ENCODE results near the gene FOXP3.

GRCh38 chrX:49262603-49263002 is 1.9 kb downstream of the FOXP3 start:
- TF ChIP-seq TEAD4 (IDR thresholded peaks at IDR 0.05) (no peak), EP300 (IDR thresholded peaks at IDR 0.05; ENCODE audit: borderline replicate concordance) (no peak), REST (IDR thresholded peaks at IDR 0.05; ENCODE audit: low read depth) (no peak), CEBPB (IDR thresholded peaks at IDR 0.05) (no peak), TAF1 (IDR thresholded peaks at IDR 0.05; ENCODE audit: low read depth) (no peak), MAX (IDR thresholded peaks at IDR 0.05) (no peak)

Measured in Ishikawa (cell line).